Small intestine (tissue), 7 donors: Measurements from ENCODE around the gene LRRC3. TPM values are rescaled to one million over a fixed set of nuclear protein-coding genes. Genes with fewer than 3 reads are reported as not detected.

Experiments
- DNase-seq, 2 donors: peaks; one replicate each; pipeline versions ENCODE4 v3.0.0 to v3.0.0-alpha.2; 2013
- FAIRE-seq: peaks from 2 replicates; lab custom pipeline; 2012; peaks lifted over from hg19 to GRCh38; lab: Jason Lieb, UNC
- H3K27ac ChIP-seq, 3 donors: one replicate each; pipeline ENCODE4 v1.5.1; 2013; ENCODE audit warnings: low read length in 2 of 3, mild to moderate bottlenecking in 2 of 3, control low read depth in 1 of 3, inconsistent platforms in 1 of 3, low read depth in 1 of 3, moderate library complexity in 1 of 3
- H3K27me3 ChIP-seq, 3 donors: one replicate each; pipeline ENCODE4 v1.6.1; 2013; ENCODE audit warnings: low read length in 3 of 3, inconsistent platforms in 1 of 3; ENCODE audit not compliant: control insufficient read depth in 3 of 3, insufficient read depth in 3 of 3
- H3K36me3 ChIP-seq, 3 donors: one replicate each; pipeline ENCODE4 v1.6.1; 2013; ENCODE audit warnings: low read length in 3 of 3, inconsistent platforms in 1 of 3, low read depth in 1 of 3, mild to moderate bottlenecking in 1 of 3, moderate library complexity in 1 of 3; ENCODE audit not compliant: control insufficient read depth in 3 of 3, insufficient read depth in 2 of 3
- H3K4me1 ChIP-seq, 3 donors: one replicate each; pipeline ENCODE4 v1.6.1; 2013; ENCODE audit warnings: low read length in 2 of 3, inconsistent platforms in 1 of 3, low read depth in 1 of 3, mild to moderate bottlenecking in 1 of 3, moderate library complexity in 1 of 3; ENCODE audit not compliant: control insufficient read depth in 3 of 3, insufficient read depth in 2 of 3
- H3K4me3 ChIP-seq, 3 donors: one replicate each; pipeline ENCODE4 v1.5.1; 2013; ENCODE audit warnings: low read length in 3 of 3, control low read depth in 1 of 3, inconsistent platforms in 1 of 3, low read depth in 1 of 3, mild to moderate bottlenecking in 1 of 3, moderate library complexity in 1 of 3
- H3K9me3 ChIP-seq, 2 donors: one replicate each; pipeline ENCODE4 v1.6.1; 2013; ENCODE audit warnings: low read depth in 1 of 2, low read length in 1 of 2; ENCODE audit not compliant: control insufficient read depth in 2 of 2, insufficient read depth in 1 of 2
- WGBS, 3 donors: extraction: QIAGEN DNeasy Blood & Tissue Kit; methylation state at CpG; one replicate each; pipeline ENCODE4 v1.1.7; 2013; 5-methylcytosine and 5-hydroxymethylcytosine counted together
- polyA plus RNA-seq, 4 donors: library from polyadenylated mRNA; stranded (reverse) in 3 of 4; unstranded in 1 of 4; fragments of 200-250 nt in 3 of 4; fragments of 120-200 nt in 1 of 4; gene quantifications; one replicate each; pipeline versions ENCODE4 v1.2.1 to v1.2.3, GENCODE V29; 2013
- donor health status: healthy with polysubstance abuse.
- donor health status: control.
- donor health status: control.
- donor health status: Bipolar disorder and iron deficiency.
- donor health status: healthy.

The LRRC3 gene
- polyA plus RNA-seq, 4 donors: 0.22 to 17.3 (median 1.3) TPM

- FAIRE-seq (no peak), DNase-seq (no peak)
- Histone ChIP-seq H3K27me3 (no peaks in the 10 kb centered on the region), H3K4me3 (no peak overlapping the region), H3K9me3 (peaks cover 0 to 3% of the 10 kb centered on the region in 2 donors), H3K27ac (no peak overlapping the region), H3K36me3 (no peaks in the 10 kb centered on the region), H3K4me1 (no peaks in the 10 kb centered on the region)
- whole genome bisulfite sequencing, 3 donors: 75 to 81% (median 75%) methylated on average over 27 to 32 of the region's 33 CpGs
These were observed 14.9 kb upstream of the LRRC3 start for GRCh38 chr21:44440241-44441040.

- WGBS, 3 donors: 68 to 80% (median 69%) methylated on average over 9 to 10 of the region's 10 CpGs
- H3K36me3 ChIP-seq: no peaks in the 10 kb centered on the region
- FAIRE-seq: no peak
- peaks cover 0 to 3% of the 10 kb centered on the region in 2 donors for H3K9me3 ChIP-seq
- no peaks in the 10 kb centered on the region for H3K4me1 ChIP-seq
- no peaks in the 10 kb centered on the region for H3K27me3 ChIP-seq
- no peak for DNase-seq
- no peak overlapping the region for H3K27ac ChIP-seq
- H3K4me3 ChIP-seq: no peak overlapping the region
These were observed 14.3 kb upstream of the LRRC3 start for GRCh38 chr21:44441041-44441400.

- FAIRE-seq (no peak), DNase-seq (no peak)
- H3K9me3 ChIP-seq: peaks cover 0 to 3% of the 10 kb centered on the region in 2 donors
- H3K4me3 ChIP-seq: no peak overlapping the region
- H3K36me3 ChIP-seq: no peaks in the 10 kb centered on the region
- no peaks in the 10 kb centered on the region for H3K27me3 ChIP-seq
- no peaks in the 10 kb centered on the region for H3K4me1 ChIP-seq
- no peak overlapping the region for H3K27ac ChIP-seq
- 84 to 86% (median 86%) methylated on average over 19 to 20 of the region's 20 CpGs for WGBS, 3 donors
These were observed 13.6 kb upstream of the LRRC3 start for GRCh38 chr21:44441581-44442265.

- 72 to 81% (median 75%) methylated on average over 19 of the region's 19 CpGs for WGBS, 3 donors
- FAIRE-seq: no peak
These were observed 12.8 kb upstream of the LRRC3 start for GRCh38 chr21:44442266-44443125.

GRCh38 chr21:44443291-44443890 lies 11.9 kb upstream of the LRRC3 start:
- WGBS, 3 donors: 74 to 84% (median 82%) methylated on average over 17 of the region's 17 CpGs
- H3K36me3 ChIP-seq: no peaks in the 10 kb centered on the region
- H3K4me1 ChIP-seq: peaks cover 0 to under 1% (median 0%) of the 10 kb centered on the region in 3 donors
- H3K4me3 ChIP-seq: no peak overlapping the region
- FAIRE-seq: no peak
- H3K27me3 ChIP-seq: no peaks in the 10 kb centered on the region
- no peak for DNase-seq
- no peak overlapping the region for H3K27ac ChIP-seq
- peaks cover 0 to 3% of the 10 kb centered on the region in 2 donors for H3K9me3 ChIP-seq

More at GRCh38 chr21:44442266-44443125, 12.8 kb upstream of the LRRC3 start:
- no peak overlapping the region for H3K27ac ChIP-seq
- H3K36me3 ChIP-seq: no peaks in the 10 kb centered on the region
- no peaks in the 10 kb centered on the region for H3K27me3 ChIP-seq
- no peak overlapping the region for H3K4me3 ChIP-seq
- H3K9me3 ChIP-seq: peaks cover 0 to 3% of the 10 kb centered on the region in 2 donors
- no peaks in the 10 kb centered on the region for H3K4me1 ChIP-seq
- no peak for DNase-seq

- Histone ChIP-seq H3K27me3 (no peaks in the 10 kb centered on the region), H3K27ac (no peak overlapping the region), H3K36me3 (no peaks in the 10 kb centered on the region), H3K4me1 (peaks cover 0 to 6% (median 0%) of the 10 kb centered on the region in 3 donors), H3K4me3 (no peak overlapping the region), H3K9me3 (peaks cover 0 to 3% of the 10 kb centered on the region in 2 donors)
- 76 to 88% (median 78%) methylated on average over 12 of the region's 12 CpGs for whole genome bisulfite sequencing, 3 donors
- DNase-seq (no peak), FAIRE-seq (no peak)
These were observed 11.4 kb upstream of the LRRC3 start for GRCh38 chr21:44443891-44444285.

GRCh38 chr21:44444286-44444931 lies 10.9 kb upstream of the LRRC3 start:
- H3K27me3 ChIP-seq: peaks cover 0 to 2% (median 0%) of the 10 kb centered on the region in 3 donors
- WGBS, 3 donors: 74 to 79% (median 76%) methylated on average over 21 of the region's 21 CpGs
- no peak overlapping the region for H3K4me3 ChIP-seq
- no peak overlapping the region for H3K27ac ChIP-seq
- no peak for DNase-seq
- no peaks in the 10 kb centered on the region for H3K36me3 ChIP-seq
- no peak for FAIRE-seq
- H3K4me1 ChIP-seq: peaks cover 0 to 7% (median 0%) of the 10 kb centered on the region in 3 donors
- peaks cover 0 to 3% of the 10 kb centered on the region in 2 donors for H3K9me3 ChIP-seq
